Measurements from ENCODE around the gene NOS2.
"Not testable (repeated sequence)": the region's sequence is repeated elsewhere in the genome, so short reads cannot be mapped to it uniquely, and the experiment has no call there.

The NOS2 gene

GRCh38 chr17:27800522-27800921, at the start of gene NOS2:
NOS2 (minus strand) TSS chr17:27800529; CDS start chr17:27798809, 1,720 bp downstream.
- DNase-seq: no peak

- no peak for DNase-seq
Observed at GRCh38 chr17:27849474-27850185, 49.3 kb upstream of the NOS2 start.

- no peak for DNase-seq
Observed at GRCh38 chr17:27848931-27849330, 48.6 kb upstream of the NOS2 start.

- DNase-seq: not testable (repeated sequence)
Observed at GRCh38 chr17:27846808-27847307, 46.5 kb upstream of the NOS2 start.

- no peak for DNase-seq
Observed at GRCh38 chr17:27846042-27846655, 45.8 kb upstream of the NOS2 start.

GRCh38 chr17:27845264-27846041, 45.1 kb upstream of the NOS2 start:
- DNase-seq: no peak

GRCh38 chr17:27840688-27841087, 40.4 kb upstream of the NOS2 start:
- no peak for DNase-seq

- DNase-seq: not testable (repeated sequence)
Observed at GRCh38 chr17:27840406-27840678, 40.0 kb upstream of the NOS2 start.

- DNase-seq: not testable (repeated sequence)
Observed at GRCh38 chr17:27839571-27840405, 39.5 kb upstream of the NOS2 start.

- DNase-seq: not testable (repeated sequence)
Observed at GRCh38 chr17:27838607-27839006, 38.3 kb upstream of the NOS2 start.

GRCh38 chr17:27837769-27838168, 37.4 kb upstream of the NOS2 start:
- not testable (repeated sequence) for DNase-seq

- DNase-seq: no peak
Observed at GRCh38 chr17:27836651-27837050, 36.3 kb upstream of the NOS2 start.

GRCh38 chr17:27834571-27834970, 34.2 kb upstream of the NOS2 start:
- DNase-seq: no peak

- no peak for DNase-seq
Observed at GRCh38 chr17:27832831-27833230, 32.5 kb upstream of the NOS2 start.

GRCh38 chr17:27829888-27830287, 29.6 kb upstream of the NOS2 start:
- not testable (repeated sequence) for DNase-seq

- not testable (repeated sequence) for DNase-seq
Observed at GRCh38 chr17:27829143-27829711, 28.9 kb upstream of the NOS2 start.

- DNase-seq: no peak
Observed at GRCh38 chr17:27825459-27825858, 25.1 kb upstream of the NOS2 start.

- no peak for DNase-seq
Observed at GRCh38 chr17:27824745-27825144, 24.4 kb upstream of the NOS2 start.

- DNase-seq: no peak
Observed at GRCh38 chr17:27824176-27824715, 23.9 kb upstream of the NOS2 start.

GRCh38 chr17:27822108-27822507, 21.8 kb upstream of the NOS2 start:
- not testable (repeated sequence) for DNase-seq

GRCh38 chr17:27821318-27821717, 21.0 kb upstream of the NOS2 start:
- DNase-seq: no peak

GRCh38 chr17:27819145-27819544, 18.8 kb upstream of the NOS2 start:
- DNase-seq: no peak
